SK-MEL-5 (cell line): ENCODE measurements around the gene OTOA. TPM values are rescaled to one million over a fixed set of nuclear protein-coding genes. Genes with fewer than 3 reads are reported as not detected.
"Not testable (repeated sequence)": the region's sequence is repeated elsewhere in the genome, so short reads cannot be mapped to it uniquely, and the experiment has no call there.

Experiments
- DNase-seq: peaks from one replicate; pipeline ENCODE4 v3.0.0-alpha.2; 2016; ENCODE audit warnings: low read depth, low spot score
- in situ Hi-C: cut with HindIII; loops from 2 replicates; pipeline ENCODE4 v1.10.0; 2016; ENCODE audit warnings: low sequenced_read_pairs, high pct_unique_total_duplicates, low pct_unique_long_range_greater_than_20kb
- total RNA-seq: library from RNA; depleted of rRNA; stranded (reverse); fragments of >200 nt; shearing (Covaris generic); gene quantifications from 2 replicates; pipeline ENCODE4 v1.2.3, GENCODE V29; 2014

Gene OTOA
- total RNA-seq, 1 experiment from 2014 or later: not detected

DNA sequence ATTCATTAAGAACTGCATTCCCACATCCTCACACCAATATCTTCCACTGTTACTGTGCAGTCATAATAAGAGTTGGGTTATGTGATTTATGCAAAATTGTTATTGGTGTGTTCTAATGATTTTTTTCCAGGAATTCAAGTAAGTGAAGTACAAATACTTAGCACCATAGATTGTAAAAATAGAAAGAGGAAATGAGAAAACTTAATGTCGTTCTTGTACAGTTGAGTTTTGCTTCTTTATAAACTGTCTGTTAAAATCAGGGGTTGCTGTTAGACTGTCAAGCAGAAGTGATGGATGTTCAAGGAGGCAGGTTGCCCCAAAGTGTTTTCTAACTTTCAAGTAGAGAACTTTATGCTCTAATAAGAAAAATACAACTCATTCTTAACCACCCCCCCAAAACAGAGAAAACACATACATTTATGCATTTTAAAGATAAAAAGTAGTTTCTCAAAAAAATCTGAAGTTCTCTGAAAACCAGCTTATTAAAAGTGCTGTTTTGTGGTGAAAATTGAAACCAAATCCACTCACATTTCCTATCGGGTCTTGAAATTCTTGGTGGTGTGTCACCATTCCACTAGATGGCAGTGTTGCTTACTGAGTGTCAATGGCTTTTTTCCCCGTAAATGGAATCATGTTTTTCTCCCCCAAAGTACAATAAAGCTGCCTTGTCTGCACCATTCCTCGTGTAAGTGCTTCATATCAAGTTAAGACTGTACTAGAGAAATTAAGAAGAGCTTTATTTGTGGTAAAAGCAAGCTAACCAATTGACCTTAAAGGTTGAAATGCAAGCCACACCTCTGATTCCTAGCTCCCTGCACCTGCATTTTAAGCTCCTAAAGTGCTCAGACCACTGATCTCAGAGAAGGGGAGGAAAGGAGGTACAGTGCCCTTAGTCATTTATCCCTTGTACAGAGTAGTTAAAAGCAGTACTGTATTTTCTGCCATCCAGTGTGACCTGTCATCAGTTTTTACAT lies 6.7 kb upstream of the OTOA start:
- in situ Hi-C loops: no loop called here
- DNase-seq: peak; percentile 76

DNA sequence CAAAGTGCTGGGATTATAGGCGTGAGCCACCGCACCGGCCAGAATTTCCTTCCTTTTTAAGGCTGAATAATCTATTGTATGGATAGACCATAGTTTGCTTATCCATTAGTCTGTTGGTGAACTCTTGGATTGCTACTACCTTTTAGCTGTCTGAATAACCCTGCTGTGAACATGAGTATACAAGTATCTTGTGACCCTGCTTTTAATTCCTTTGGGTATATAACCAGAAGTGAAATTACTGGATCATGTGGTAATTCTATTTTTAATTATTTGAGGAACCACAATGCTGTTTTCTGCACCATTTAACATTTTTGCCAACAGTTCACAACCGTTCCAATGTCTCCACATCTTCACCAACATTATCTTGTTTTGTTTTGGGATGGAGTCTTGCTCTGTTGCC lies 4.6 kb upstream of the OTOA start:
- no peak for DNase-seq
- in situ Hi-C loops: no loop called here

DNA sequence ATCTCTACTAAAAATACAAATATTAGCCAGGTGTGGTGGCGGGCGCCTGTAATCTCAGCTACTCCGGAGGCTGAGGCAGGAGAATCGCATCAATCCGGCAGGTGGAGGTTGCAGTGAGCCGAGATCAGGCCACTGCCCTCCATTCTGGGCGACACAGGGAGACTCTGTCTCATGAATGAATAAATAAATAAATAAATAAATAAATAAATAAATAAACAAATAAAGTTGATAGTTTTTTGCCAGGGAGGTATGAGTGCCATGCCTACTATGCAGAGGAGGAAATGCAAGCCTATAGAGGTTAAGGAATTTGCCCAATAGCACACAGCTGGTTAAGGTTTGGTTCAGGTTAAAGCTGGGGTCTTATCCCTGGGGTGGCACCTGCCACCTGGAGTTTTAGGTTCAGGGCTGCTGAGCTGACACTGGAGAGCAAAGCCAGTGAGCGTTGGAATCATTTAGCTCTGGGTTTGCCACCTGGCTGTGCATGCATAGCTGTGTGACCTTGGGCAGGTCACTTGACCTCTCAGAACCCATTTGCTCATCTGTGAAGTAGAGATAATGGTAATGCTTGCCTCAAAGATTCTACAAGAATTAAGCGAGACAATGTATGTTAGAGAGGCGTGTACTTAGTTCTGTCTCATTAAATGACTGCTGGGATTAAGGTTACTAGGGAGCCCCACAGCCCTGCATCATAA lies 1.2 kb downstream of the OTOA start:
- no peak for DNase-seq
- in situ Hi-C loops: no loop called here

DNA sequence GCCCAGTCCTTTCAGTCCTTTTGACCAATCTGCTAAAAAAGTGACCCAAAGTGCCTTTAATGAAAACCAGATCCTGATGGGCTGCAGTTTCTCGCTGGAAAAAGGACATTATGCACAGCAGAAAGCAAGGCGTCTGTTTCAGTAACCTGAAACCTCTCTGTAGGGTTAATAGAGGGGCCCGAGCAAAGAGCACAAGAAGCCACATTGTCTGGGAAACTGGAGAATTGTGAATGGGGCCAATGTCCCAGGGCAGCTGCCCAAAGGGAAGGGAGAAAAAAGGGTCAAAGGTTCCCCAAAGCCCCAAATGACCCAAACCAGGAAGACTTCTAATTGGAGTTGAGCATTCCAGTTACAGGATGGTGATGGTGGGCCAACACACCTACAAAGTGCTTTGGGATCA lies 3.0 kb downstream of the OTOA start:
- in situ Hi-C loops: no loop called here
- DNase-seq: peak; percentile 70

DNA sequence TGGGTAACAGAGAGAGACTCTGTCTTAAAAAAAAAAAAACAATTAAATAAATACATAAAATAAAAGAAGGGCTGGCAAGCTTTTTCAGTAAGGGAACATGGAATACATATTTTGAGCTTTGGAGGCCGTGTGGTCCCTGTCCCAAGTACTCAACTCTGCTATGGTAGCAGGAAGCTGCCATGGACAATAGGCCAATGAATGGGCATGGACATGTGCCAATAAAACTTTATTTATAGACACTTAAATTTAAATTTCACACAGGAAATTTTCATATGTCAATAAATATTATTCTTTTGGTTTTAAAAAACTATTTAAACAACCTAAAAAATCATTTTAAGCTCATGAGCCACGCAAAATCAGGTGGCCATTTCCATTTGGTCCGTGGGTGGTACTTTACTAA lies 3.8 kb downstream of the OTOA start:
- no peak for DNase-seq
- in situ Hi-C loops: no loop called here

DNA sequence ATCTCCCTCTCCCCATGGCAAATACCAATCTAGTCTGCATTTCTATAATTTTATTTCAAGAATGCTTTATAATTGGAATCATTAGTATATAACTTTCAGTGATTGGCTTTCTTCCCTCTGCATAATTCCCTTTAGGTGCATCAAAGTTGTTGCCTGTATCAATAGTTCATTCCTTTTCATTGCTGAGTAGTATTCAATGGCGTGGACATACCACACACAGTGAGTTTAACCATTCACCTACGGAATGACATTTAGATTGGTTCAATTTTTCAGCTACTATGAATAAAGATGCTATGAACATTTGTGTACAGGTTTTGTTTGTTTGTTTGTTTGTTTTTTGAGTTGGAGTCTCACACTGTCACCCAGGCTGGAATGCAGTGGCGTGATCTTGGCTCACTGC lies 9.7 kb downstream of the OTOA start:
- in situ Hi-C loops: no loop called here
- DNase-seq: no peak

DNA sequence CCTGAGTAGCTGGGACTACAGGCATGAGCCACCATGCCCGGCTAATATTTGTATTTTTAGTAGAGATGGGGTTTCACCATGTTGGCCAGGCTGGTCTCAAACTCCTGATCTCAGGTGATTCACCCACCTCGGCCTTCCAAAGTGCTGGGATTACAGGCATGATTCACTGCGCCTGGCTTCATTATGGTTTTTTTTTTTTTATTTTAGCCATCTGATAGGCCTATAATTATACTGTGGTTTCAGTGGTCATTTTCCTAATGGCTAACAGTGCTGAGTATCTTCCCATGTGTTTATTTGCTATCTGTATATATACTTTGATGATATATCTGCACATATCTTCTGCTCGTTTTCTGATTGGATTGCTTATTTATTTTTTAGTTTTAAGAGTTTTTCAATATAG lies 10.7 kb downstream of the OTOA start:
- DNase-seq, in situ Hi-C loops: not testable (repeated sequence)

DNA sequence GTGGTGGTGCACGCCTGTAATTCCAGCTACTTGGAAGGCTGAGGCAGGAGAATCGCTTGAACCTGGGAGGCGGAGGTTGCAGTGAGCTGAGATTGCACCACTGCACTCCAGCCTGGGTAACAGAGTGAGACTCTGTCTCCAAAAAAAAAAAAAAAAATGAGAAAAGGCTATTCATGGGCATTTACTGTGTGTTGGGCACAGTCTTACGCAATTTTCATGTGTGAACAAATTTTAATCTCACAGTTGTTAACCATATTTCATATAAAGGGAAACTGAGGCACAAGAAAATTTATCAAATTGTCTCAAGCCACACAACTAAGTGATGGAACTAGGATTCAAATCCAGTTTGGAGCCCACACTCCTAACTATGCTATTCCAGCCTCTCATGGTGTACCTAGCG lies 16.9 kb downstream of the OTOA start:
- in situ Hi-C loops: not testable (repeated sequence)

DNA sequence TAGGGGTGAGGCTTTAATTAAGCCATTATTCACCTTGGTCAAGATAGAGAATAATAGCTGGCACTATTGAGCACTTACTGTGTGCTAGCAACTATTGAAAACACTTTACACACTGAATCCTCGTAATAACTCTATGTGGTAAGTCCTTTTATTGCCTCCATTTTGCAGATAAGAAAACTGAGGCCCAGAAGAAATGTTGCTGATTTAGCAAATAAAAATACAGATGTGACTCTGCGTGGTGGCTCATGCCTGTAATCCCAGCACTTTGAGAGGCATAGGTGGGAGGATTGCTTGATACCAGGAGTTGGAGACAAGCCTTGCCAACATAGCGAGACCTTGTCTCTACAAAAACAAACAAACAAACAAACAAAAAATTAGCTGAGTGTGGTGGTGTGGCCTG lies 19.4 kb downstream of the OTOA start:
- DNase-seq: no peak
- in situ Hi-C loops: no loop called here

More for the DNA sequence above, 16.9 kb downstream of the OTOA start:
- DNase-seq: not testable (repeated sequence)

DNA sequence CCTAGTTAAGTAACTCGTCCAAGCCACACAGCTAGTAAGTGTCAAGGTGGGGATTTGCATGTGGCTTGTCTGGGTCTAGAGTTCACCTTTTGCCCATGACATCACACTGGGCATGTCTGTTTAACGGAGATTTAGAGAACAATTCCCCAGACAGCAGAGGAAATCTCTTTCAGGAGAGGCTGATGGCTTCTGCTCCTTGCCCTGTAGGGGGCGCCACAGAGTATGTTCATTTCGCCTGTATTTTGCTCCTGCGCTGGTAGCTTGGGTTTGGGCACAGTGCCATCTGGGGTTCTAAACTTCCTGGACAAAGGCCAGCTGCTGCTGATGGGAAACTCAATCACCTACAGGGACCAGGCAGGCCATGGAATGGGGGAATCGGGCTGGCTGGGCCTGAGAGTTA lies 20.4 kb downstream of the OTOA start:
- DNase-seq: peak; percentile 45
- in situ Hi-C loops: no loop called here

DNA sequence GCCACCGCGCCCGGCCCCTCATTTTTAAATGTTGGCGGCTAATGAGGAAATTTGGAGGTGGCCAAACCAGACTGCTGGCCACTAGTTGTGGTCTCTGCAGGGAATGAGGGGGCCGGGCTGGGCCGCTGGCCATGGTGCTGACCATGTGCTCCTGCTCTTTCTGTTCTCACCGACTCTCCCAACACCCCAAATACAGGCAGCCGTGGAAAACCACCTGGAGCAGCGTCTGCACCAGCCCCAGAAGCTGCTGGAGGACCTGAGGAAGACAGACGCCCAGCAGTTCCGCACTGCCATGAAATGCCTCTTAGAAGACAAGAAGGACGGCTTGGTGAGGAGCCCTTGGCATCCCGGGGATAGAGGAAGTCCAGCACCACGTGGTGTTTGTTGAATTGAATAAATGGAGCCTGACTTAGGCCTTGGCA lies 21.3 kb downstream of the OTOA start:
- in situ Hi-C loops: no loop called here
- no peak for DNase-seq

DNA sequence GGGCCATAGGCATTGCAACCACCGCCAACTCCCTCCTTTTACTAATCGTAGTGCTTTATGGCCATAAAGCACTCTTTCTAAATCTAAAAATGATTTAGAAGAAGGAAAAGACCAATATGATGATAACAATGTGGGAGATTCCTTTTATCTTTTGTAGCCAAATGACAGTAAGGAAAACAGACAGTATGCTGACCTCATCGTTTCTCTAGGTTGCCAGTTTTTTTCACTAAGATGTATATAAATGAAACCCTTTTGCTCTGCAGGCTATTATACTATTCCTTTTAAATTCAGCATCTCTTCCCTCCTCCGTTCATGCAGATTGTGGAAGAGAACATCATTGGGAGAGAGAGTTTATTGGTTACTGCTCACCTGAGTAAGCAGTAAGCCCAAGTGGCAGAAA lies 25.3 kb downstream of the OTOA start:
- in situ Hi-C loops: no loop called here
- no peak for DNase-seq

DNA sequence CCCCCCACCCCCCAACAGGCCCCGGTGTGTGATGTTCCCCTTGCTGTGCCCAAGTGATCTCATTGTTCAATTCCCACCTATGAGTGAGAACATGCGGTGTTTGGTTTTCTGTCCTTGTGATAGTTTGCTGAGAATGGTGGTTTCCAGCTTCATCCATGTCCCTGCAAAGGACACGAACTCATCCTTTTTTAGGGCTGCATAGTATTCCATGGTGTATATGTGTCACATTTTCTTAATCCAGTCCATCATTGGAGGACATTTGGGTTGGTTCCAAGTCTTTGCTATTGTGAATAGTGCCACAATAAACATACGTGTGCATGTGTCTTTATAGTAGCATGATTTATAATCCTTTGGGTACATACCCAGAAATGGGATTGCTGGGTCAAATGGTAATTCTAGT lies 27.2 kb downstream of the OTOA start:
- DNase-seq, in situ Hi-C loops: not testable (repeated sequence)

DNA sequence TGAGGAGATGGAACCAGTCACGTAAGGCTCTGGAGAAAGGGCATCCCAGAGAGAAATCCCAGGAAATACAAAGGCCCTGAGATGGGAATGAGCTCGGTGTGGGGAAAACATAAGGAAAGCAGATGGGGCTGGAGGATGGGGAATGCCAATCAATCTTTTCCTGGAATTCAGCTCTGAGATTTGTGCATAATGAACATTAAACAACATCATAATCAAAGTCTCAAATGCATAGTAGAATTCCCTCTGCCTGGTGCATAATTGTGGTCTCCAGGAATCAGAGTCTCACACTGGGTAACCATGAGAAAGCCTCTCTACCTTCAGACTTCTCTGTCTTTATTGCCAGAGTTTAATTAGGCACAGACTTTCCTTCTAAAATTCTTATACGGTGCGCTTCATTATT lies 30.8 kb downstream of the OTOA start:
- in situ Hi-C loops: no loop called here
- DNase-seq: no peak

DNA sequence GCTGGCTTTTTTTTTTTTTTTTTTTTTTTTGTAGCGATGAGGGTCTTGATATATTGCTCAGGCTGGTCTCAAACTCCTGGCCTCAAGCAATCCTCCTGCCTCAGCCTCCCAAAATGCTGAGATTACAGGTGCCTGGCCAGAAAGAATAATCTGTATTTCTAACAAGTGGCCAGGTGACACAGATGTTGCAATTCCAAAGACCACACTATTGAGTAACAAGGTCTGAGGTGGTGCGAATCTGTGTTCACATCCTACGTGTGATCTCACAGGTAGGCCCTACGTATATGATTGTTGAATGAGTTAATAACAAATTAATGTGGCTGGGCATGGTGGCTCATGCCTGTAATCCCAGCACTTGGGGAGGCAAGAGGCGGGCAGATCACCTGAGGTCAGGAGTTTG lies 33.3 kb downstream of the OTOA start:
- no peak for DNase-seq
- in situ Hi-C loops: no loop called here

DNA sequence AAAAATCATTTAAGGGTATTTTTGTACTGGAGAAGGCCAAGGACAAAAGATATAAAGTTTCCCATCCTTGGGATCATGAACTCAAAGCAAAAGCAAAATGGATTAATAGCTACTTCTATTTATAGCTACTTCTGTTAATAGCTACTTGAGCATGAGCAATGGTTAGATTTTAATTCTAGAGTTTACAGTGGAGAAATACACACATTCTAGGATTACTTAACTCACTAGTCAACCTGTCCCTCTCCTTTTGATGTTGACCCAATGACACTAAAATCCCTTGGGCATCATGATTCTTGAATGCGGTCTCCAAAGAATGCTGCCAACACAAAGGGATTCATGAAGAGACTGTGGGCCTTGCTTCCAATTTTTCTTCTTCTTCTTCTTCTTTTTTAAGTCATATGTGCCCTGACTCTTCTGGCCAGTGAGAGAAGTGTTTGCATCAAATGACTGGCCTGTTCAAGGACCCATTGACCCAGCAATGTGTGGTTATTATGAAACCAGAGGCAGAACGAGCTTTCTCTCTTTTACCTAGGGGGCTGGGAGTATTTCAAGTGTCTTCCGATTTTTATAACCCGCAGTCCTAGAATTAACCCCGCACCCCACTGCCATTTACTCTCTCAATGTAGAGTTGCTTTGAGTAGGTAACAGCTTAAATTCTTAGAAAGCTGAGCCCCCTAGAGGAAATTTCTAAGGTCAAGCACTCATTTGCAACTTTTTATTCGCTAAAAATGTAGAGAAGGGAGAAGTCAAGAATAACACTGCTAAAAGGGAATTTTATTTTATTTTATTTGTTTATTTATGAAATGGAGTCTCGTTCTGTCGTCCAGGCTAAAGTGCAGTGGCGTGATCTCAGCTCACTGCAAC lies 34.6 kb downstream of the OTOA start:
- in situ Hi-C loops: no loop called here
- DNase-seq: peak; percentile 22

DNA sequence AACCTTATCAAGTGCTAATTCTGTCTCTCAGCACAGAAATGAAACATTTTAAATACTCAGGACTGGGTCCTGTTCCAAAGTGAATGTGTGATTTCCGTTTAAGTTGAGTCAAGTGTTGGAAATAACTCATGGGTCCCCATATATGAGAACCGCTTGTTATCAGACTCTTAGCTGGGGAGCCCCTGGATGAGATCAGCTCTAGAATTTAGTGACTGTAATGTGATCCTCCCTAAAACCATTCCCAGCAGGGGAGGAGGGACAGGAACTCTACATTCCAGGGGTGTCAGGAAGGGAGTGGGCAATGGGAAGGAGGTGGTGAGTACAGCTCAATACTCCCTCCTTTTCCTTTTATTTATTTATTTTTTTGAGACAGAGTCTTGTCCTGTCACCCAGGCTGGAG lies 37.5 kb downstream of the OTOA start:
- in situ Hi-C loops: no loop called here
- DNase-seq: no peak

DNA sequence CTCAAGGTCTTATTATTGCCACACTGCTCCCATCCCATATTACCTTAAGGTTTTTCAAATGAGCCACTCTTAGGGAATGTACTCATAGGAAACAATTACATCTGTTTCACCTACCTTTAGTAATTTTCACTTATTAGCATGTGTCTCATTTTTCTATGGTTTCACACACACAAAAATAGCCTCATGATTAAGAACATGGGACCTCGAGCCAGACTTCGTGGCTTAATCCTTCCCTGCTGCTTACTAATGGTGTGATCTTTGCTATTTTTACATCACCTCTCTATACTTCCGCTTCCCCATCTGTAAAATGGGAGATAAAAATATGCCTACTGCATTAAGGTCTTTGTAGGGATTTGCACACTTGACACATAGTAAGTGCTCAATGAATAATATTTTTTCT lies 38.5 kb downstream of the OTOA start:
- in situ Hi-C loops: no loop called here
- no peak for DNase-seq
